LNCAP (cell line): ENCODE data around the gene PDZD8.

Experiments used
- TF ChIP-seq, protein P1 (sequence below): fragments of 450-650 bp; IDR thresholded peaks from 2 replicates; pipeline ENCODE4 v1.5.1; 2017; ENCODE audit warnings: mild to moderate bottlenecking

PDZD8 gene

DNA sequence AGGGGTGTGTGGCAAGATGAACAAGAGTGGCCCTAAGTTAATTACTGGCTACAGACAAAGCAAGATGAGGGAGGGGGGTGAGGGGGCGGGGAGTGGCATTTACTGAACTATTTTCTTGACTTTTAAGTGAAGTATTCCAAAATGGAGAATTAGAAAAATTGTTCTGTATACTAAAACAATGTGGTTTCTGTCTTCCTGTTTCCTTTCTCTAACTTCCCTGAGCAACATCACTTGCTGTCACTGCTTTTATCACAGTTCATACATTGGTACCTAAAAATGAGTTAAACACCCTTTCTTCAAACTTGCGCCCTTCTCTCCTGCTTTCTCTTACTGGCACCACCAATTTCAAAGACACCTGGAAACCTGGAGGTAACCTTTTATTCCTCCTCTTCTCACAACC lies 21.6 kb downstream of the PDZD8 start:
- TF ChIP-seq, protein P1, sequence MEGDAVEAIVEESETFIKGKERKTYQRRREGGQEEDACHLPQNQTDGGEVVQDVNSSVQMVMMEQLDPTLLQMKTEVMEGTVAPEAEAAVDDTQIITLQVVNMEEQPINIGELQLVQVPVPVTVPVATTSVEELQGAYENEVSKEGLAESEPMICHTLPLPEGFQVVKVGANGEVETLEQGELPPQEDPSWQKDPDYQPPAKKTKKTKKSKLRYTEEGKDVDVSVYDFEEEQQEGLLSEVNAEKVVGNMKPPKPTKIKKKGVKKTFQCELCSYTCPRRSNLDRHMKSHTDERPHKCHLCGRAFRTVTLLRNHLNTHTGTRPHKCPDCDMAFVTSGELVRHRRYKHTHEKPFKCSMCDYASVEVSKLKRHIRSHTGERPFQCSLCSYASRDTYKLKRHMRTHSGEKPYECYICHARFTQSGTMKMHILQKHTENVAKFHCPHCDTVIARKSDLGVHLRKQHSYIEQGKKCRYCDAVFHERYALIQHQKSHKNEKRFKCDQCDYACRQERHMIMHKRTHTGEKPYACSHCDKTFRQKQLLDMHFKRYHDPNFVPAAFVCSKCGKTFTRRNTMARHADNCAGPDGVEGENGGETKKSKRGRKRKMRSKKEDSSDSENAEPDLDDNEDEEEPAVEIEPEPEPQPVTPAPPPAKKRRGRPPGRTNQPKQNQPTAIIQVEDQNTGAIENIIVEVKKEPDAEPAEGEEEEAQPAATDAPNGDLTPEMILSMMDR = no peak

DNA sequence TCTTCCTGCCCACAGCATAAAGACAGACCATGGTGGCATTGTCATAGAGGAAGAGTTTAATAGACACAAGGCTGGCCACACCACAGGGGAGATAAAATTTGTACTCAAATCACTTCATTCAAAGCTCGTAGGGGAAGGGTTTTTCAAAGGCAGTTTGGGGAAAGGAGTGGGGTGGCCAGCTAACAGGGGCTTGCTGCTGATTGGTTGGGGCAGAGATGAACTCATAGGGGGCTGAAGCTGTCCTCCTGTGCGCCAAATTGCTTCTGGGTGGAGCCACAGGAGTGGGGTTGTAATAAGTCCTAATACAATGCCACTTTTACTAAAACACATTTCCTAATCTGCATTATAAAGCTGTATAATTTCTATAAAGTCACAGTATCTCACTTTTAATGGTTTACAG lies 22.5 kb downstream of the PDZD8 start:
- TF ChIP-seq, protein P1 = no peak

DNA sequence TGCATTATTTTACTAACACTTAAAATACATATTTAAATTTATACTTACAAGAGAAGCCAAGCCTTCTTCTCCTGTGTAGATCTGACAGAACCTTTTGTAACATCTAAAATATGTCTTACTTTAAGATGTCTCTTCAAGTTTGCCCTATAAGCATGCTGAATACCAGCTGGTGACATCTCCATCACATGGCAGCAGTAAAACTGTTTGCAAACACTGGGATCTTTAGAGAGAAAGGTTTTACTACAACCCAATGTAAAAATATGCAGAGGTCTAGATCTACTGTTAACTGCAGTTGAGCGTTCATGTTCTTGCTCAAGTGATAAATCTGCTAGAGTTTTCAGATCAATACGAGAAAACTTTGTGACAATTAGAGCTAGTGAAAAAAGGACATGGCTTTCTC lies 23.2 kb downstream of the PDZD8 start:
- TF ChIP-seq, protein P1 = no peak

DNA sequence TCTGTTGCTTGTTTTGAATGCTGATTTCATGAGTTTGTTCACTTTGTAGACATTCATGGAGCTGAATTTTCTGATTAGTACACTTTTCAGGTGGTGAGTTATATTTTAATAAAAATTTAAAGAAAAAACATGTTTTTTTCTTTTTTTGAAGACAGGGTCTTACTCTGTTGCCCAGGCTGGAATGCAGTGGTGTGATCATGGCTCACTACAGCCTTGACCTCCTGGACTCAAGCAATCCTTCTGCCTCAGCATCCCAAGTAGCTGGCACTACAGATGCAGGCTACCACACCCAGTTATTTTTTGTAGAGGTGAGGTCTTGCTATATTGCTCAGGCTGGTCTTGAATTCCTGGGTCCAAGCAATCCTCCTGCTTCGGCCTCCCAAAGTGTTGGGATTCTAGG lies 23.7 kb downstream of the PDZD8 start:
- TF ChIP-seq, protein P1 = no peak

DNA sequence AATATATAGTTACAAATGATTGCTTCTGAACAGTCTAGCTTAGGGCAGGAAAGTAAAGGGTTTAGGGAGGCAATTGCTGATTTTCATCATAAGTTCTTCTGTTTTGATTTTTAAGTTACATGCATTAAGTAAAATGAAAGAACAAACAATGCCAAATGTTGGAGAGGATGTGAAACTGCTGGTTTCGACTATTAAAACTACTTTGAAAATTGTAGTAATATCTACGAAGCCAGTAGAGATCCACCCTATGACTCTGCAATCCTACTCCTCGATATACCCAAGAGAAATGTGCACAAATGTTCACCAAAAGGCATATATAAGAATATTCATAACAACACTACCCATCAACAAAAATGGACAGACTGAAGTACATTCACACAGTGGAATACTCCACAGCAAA lies 24.3 kb downstream of the PDZD8 start:
- TF ChIP-seq, protein P1 = no peak

DNA sequence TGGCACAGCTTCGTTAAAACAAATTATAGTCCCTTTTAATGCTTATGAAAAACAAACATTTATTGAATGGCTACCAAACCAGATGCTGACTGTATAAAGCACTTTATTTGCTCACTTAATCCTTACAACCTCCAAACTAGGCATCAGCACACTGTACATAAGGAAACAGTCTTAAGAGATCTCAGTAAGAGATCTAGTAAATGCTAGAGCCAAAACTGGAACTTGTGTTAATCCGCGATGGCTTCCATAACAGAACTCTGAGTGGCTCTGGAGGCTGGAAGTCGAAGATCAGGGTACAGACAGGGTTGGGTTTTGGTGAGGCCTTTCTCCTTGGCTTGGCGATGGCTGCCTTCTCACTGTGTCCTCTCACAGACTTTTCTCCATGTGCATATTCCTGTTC lies 27.0 kb downstream of the PDZD8 start:
- TF ChIP-seq, protein P1 = no peak

DNA sequence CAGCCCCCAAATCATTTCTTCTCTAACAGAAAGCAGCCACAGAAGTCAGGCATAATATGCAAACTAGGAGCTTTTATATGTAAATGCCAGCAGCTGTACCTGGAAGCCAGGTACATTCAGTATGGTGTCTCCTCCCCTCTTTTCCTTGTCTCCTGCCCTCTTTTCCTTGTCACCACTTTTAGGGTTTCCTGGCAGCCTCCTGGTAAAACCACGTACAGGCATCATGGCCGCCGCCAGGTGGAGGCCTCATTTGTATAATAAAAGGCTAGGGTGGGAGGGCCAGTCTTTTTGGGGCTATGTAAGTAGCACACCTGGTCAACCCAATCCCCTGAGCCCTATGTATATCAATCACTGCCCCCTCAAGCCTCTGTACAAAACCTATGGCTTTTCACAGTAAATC lies 28.7 kb downstream of the PDZD8 start:
- TF ChIP-seq, protein P1 = no peak

DNA sequence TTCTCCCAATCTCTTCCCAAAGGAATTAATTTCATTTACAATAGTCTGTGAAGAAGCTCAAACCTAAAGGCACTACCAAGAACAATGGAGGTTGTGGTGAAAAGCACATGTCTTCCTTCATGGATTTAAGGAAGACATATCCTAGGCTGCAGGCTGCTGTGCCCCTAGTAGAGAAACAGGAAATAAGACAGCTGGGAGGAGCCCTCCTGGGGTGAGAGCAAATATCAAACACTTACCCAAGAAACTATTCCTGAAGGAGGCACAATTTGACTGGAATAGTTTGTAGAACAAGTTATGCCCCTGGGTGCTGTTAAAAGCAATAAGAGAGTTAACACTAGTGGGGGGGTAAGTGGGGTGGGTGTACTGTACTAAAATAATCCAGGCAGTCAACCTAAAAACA lies 30.1 kb downstream of the PDZD8 start:
- TF ChIP-seq, protein P1 = no peak
